HFF-Myc (cell line): ENCODE data around the gene TAS2R30.

Source experiments
- DNase-seq: peaks from one replicate; pipeline ENCODE4 v3.0.0-alpha.2; 2011; ENCODE audit warnings: low read depth; ENCODE audit errors: extremely low read depth
- H3K4me3 ChIP-seq: replicated peaks from 2 replicates; pipeline ENCODE4 v1.5.1; 2011; ENCODE audit warnings: low read depth, mild to moderate bottlenecking, control low read depth, low read length
- CTCF ChIP-seq: IDR thresholded peaks from 2 replicates; pipeline ENCODE4 v1.5.1; 2012; ENCODE audit warnings: mild to moderate bottlenecking, low read depth, low read length, control low read depth; ENCODE audit errors: missing control alignments

Gene TAS2R30

GRCh38 chr12:11134305-11134704, at the start of gene TAS2R30:
TSS of gene TAS2R30 (minus strand) at chr12:11134644. CDS start at chr12:11134244, 400 bp downstream.
- no peak within 1 kb of the TSS for H3K4me3 ChIP-seq
- DNase-seq, result no peak
- no peak for TF ChIP-seq CTCF

GRCh38 chr12:11183011-11183410, 48.6 kb upstream of the TAS2R30 start:
- no peak overlapping the region for H3K4me3 ChIP-seq
- DNase-seq, result no peak
- no peak for TF ChIP-seq CTCF

- H3K4me3 ChIP-seq, result no peak overlapping the region
- no peak for TF ChIP-seq CTCF
- no peak for DNase-seq
These were observed 48.1 kb upstream of the TAS2R30 start for GRCh38 chr12:11182529-11182928.

- TF ChIP-seq CTCF, result no peak
- DNase-seq, result no peak
- no peak overlapping the region for H3K4me3 ChIP-seq
These were observed 43.8 kb upstream of the TAS2R30 start for GRCh38 chr12:11178250-11178649.

- DNase-seq, result no peak
These were observed 39.6 kb upstream of the TAS2R30 start for GRCh38 chr12:11174022-11174421.

GRCh38 chr12:11171969-11172675, 37.7 kb upstream of the TAS2R30 start:
- H3K4me3 ChIP-seq, result peak overlapping the region; percentile 67
- no peak for TF ChIP-seq CTCF
- DNase-seq, result no peak

More at GRCh38 chr12:11174022-11174421, 39.6 kb upstream of the TAS2R30 start:
- no peak overlapping the region for H3K4me3 ChIP-seq
- no peak for TF ChIP-seq CTCF
